Measurements from ENCODE around the gene MYLK. TPM values are rescaled to one million over a fixed set of nuclear protein-coding genes. Genes with fewer than 3 reads are reported as not detected.

Gene MYLK
- total RNA-seq, 4 donors from 2014 or later, result 24.6 to 47.0 (median 39.2) TPM

DNA sequence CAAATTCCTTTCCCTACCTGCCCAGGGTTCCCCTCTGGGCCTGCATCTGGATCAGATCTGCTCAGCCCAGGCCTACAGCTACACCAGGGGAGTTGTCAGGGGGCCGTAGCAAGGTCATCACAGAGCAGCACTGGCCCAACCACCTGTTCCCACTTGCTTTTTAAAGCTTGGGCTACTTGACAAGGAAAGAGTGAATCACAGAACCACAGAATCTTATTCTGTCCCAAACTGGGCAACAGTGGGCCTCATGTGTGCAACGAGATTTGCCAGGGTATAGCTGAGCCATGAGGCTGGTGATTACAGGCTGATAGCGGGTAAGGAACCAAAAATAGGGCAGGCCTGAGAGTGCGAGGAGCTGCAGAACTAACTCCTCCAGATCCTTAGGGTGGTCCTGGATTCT, 66.7 kb downstream of the MYLK start:
- Histone ChIP-seq H3K4me3 (no peak overlapping the region), H3K4me1 (peaks cover 23% of the 10 kb centered on the region), H3K9me3 (no peaks in the 10 kb centered on the region), H3K27ac (no peak overlapping the region), H3K36me3 (no peaks in the 10 kb centered on the region), H3K27me3 (no peaks in the 10 kb centered on the region)
- 90% methylated on average over 4 of the region's 4 CpGs for WGBS
- DNase-seq (ENCODE audit: low spot score in 2 of 2), result no peak
- TF ChIP-seq, protein P1, sequence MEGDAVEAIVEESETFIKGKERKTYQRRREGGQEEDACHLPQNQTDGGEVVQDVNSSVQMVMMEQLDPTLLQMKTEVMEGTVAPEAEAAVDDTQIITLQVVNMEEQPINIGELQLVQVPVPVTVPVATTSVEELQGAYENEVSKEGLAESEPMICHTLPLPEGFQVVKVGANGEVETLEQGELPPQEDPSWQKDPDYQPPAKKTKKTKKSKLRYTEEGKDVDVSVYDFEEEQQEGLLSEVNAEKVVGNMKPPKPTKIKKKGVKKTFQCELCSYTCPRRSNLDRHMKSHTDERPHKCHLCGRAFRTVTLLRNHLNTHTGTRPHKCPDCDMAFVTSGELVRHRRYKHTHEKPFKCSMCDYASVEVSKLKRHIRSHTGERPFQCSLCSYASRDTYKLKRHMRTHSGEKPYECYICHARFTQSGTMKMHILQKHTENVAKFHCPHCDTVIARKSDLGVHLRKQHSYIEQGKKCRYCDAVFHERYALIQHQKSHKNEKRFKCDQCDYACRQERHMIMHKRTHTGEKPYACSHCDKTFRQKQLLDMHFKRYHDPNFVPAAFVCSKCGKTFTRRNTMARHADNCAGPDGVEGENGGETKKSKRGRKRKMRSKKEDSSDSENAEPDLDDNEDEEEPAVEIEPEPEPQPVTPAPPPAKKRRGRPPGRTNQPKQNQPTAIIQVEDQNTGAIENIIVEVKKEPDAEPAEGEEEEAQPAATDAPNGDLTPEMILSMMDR (IDR thresholded peaks at IDR 0.05), result no peak
- TF ChIP-seq POLR2A (IDR thresholded peaks at IDR 0.05) (no peak), POLR2AphosphoS5 (IDR thresholded peaks at IDR 0.05) (no peak), EP300 (IDR thresholded peaks at IDR 0.05) (no peak)

DNA sequence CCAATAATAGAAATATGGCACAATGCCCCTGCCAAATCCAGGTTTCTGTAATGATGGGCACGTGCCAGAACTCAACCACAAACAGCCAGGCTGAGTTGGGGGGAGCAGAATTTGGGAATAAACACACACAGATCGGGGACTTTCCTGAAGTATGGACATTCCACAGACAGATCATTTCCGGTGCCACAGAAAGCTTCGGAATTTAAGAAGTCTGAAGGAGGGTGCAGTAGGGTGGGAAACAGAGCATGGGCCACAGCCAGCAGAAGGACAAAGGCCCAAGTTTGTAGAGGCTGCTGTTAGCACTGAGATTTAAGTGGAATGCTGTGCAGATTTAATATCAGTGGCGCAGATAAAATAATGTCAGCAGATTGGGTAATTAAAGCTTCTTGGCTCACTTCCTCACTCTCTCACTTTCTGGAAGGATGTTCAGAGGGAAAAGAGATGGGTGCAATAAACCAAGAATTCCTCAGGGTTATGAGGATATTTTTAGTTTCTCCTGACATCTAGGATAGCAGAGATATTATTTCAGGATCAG, 67.4 kb downstream of the MYLK start:
- no peak for DNase-seq (ENCODE audit: low spot score in 2 of 2)
- Histone ChIP-seq H3K36me3 (no peaks in the 10 kb centered on the region), H3K4me3 (no peak overlapping the region), H3K4me1 (peaks cover 23% of the 10 kb centered on the region), H3K27ac (no peak overlapping the region), H3K9me3 (no peaks in the 10 kb centered on the region), H3K27me3 (no peaks in the 10 kb centered on the region)
- WGBS, result 38% methylated on average over 5 of the region's 5 CpGs
- TF ChIP-seq, protein P1 (IDR thresholded peaks at IDR 0.05), result no peak
- no peak for TF ChIP-seq EP300 (IDR thresholded peaks at IDR 0.05)
- no peak for TF ChIP-seq POLR2AphosphoS5 (IDR thresholded peaks at IDR 0.05)
- no peak for TF ChIP-seq POLR2A (IDR thresholded peaks at IDR 0.05)

DNA sequence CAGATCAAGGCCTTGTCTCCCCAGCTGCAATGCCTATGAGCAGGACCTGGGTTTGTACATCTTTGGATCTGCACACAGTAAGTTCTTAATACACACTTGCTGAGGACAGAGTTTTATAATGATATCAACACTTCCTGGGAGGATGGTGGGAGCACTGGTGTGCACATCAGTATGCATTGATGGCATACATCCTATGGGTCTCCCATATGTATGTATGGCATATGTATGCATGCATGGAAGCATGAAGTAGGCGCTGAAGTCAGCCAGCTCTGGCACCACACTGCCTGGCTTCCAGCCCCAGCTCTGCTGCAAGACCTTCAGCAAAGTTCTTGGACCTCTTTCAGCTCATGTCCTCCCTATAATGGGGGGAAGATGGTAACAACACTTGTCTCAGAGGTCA, 68.2 kb downstream of the MYLK start:
- no peak overlapping the region for H3K27ac ChIP-seq
- WGBS, result 100% methylated on average over 1 of the region's 1 CpG
- no peaks in the 10 kb centered on the region for H3K36me3 ChIP-seq
- H3K4me3 ChIP-seq, result no peak overlapping the region
- H3K9me3 ChIP-seq, result no peaks in the 10 kb centered on the region
- no peaks in the 10 kb centered on the region for H3K27me3 ChIP-seq
- peaks cover 23% of the 10 kb centered on the region for H3K4me1 ChIP-seq
- no peak for TF ChIP-seq POLR2A (IDR thresholded peaks at IDR 0.05)
- TF ChIP-seq EP300 (IDR thresholded peaks at IDR 0.05), result no peak
- TF ChIP-seq, protein P1 (IDR thresholded peaks at IDR 0.05), result no peak
- no peak for TF ChIP-seq POLR2AphosphoS5 (IDR thresholded peaks at IDR 0.05)
- DNase-seq (ENCODE audit: low spot score in 2 of 2), result no peak

DNA sequence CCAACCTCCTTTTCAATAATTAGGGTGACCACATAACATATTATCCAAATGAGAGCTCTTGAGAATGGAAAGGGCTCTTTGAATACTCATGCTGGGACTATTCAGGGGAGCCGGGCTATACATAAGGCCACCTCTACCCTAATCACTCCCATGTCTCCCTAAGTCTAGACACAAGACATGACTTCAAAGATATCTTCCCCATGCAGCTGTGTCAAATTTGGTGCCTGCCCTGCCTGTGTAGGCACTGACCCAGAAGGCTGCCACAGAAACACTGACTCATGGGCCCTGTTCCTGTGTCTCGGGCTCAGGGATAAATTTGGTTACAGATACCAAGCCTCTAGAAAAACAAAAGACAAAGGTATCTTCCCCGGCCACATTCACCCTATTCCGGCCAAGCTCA, 70.3 kb downstream of the MYLK start:
- Histone ChIP-seq H3K4me3 (no peak overlapping the region), H3K4me1 (peaks cover 21% of the 10 kb centered on the region), H3K36me3 (no peaks in the 10 kb centered on the region), H3K27me3 (no peaks in the 10 kb centered on the region), H3K27ac (no peak overlapping the region), H3K9me3 (no peaks in the 10 kb centered on the region)
- DNase-seq (ENCODE audit: low spot score in 2 of 2), result no peak
- WGBS, result 86% methylated on average over 4 of the region's 4 CpGs
- TF ChIP-seq POLR2AphosphoS5 (IDR thresholded peaks at IDR 0.05), result no peak
- no peak for TF ChIP-seq POLR2A (IDR thresholded peaks at IDR 0.05)
- TF ChIP-seq, protein P1 (IDR thresholded peaks at IDR 0.05), result no peak
- no peak for TF ChIP-seq EP300 (IDR thresholded peaks at IDR 0.05)

DNA sequence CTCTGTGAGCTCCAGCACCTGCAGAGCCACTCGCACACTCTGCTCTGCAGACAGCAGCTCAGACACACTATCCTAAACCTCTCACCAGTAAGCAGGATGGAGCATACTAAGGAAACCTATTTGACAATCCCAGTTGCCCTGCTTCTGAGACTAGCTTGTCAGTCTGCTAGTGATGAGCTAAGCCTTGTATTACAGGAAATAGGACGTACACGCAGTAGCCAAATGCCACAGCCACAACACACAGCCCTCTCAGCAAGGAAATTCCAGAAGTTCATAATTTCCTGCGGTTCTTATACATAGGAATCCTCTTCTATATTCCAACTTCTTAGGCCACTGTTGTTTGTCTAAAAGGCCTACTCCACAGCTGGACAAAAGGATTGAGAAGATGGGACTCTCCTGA, 74.5 kb downstream of the MYLK start:
- Histone ChIP-seq H3K27me3 (no peaks in the 10 kb centered on the region), H3K36me3 (no peaks in the 10 kb centered on the region), H3K27ac (no peak overlapping the region), H3K9me3 (no peaks in the 10 kb centered on the region), H3K4me1 (peaks cover 12% of the 10 kb centered on the region), H3K4me3 (no peak overlapping the region)
- WGBS, result 77% methylated on average over 4 of the region's 4 CpGs
- no peak for TF ChIP-seq POLR2AphosphoS5 (IDR thresholded peaks at IDR 0.05)
- TF ChIP-seq POLR2A (IDR thresholded peaks at IDR 0.05), result no peak
- TF ChIP-seq, protein P1 (IDR thresholded peaks at IDR 0.05), result no peak
- no peak for TF ChIP-seq EP300 (IDR thresholded peaks at IDR 0.05)
- no peak for DNase-seq (ENCODE audit: low spot score in 2 of 2)

All from suprapubic skin (tissue), 4 donors.